DND-41 (cell line): ENCODE measurements around the gene GOSR1.

Experiments used
- EZH2 ChIP-seq: IDR thresholded peaks from 3 replicates; pipeline ENCODE4 v1.6.1; 2012; ENCODE audit warnings: borderline replicate concordance, low read depth, mild to moderate bottlenecking, moderate library complexity, low read length, inconsistent platforms; ENCODE audit not compliant: severe bottlenecking
- TF ChIP-seq, protein P1 (sequence below): IDR thresholded peaks from 2 replicates; pipeline ENCODE4 v1.5.1; 2012; ENCODE audit warnings: borderline replicate concordance, low read length, moderate library complexity, mild to moderate bottlenecking; ENCODE audit not compliant: poor library complexity, severe bottlenecking; ENCODE audit errors: extremely low read depth

DNA sequence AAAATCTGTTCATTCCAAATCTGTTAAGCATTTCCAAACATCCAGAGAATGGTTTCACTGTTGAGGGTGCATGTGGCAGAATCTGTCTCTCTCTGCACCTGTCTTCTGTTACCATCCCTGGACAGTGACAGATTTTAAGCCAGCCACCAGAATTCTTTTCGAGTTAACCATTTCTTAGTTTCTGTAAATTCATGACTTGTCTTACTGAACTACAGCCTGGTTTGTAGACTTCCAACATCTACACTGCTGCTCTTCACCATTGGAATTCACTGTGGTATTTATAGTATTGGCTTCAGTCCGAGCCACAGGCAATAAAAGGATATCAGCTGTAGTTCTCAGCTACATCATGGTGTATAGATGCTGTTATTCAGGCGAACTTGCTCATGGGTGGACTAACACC lies 47.6 kb downstream of the GOSR1 start:
- TF ChIP-seq EZH2 = no peak
- TF ChIP-seq, protein P1, sequence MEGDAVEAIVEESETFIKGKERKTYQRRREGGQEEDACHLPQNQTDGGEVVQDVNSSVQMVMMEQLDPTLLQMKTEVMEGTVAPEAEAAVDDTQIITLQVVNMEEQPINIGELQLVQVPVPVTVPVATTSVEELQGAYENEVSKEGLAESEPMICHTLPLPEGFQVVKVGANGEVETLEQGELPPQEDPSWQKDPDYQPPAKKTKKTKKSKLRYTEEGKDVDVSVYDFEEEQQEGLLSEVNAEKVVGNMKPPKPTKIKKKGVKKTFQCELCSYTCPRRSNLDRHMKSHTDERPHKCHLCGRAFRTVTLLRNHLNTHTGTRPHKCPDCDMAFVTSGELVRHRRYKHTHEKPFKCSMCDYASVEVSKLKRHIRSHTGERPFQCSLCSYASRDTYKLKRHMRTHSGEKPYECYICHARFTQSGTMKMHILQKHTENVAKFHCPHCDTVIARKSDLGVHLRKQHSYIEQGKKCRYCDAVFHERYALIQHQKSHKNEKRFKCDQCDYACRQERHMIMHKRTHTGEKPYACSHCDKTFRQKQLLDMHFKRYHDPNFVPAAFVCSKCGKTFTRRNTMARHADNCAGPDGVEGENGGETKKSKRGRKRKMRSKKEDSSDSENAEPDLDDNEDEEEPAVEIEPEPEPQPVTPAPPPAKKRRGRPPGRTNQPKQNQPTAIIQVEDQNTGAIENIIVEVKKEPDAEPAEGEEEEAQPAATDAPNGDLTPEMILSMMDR = no peak
